H9 (cell line): ENCODE measurements around the gene PSMD6. TPM values are rescaled to one million over a fixed set of nuclear protein-coding genes. Genes with fewer than 3 reads are reported as not detected.

Source experiments
- DNase-seq: peaks from one replicate; pipeline ENCODE4 v3.0.0-alpha.2; 2017
- H2AFZ ChIP-seq: one replicate; pipeline ENCODE4 v1.6.1; 2013; ENCODE audit warnings: mild to moderate bottlenecking, low read length, control low read depth, moderate library complexity
- H2AK5ac ChIP-seq: 2 replicates; pipeline ENCODE4 v1.6.1; 2013; ENCODE audit warnings: low read length, control low read depth, mixed read lengths; ENCODE audit not compliant: insufficient read length
- H2BK120ac ChIP-seq: one replicate; pipeline ENCODE4 v1.6.1; 2013; ENCODE audit warnings: low read depth, mild to moderate bottlenecking, low read length, control low read depth, inconsistent platforms; ENCODE audit not compliant: poor library complexity, severe bottlenecking
- H2BK12ac ChIP-seq: 2 replicates; pipeline ENCODE4 v1.6.1; 2013; ENCODE audit warnings: low read length, control low read depth, mixed read lengths, low read depth; ENCODE audit not compliant: insufficient read length
- H2BK15ac ChIP-seq: 2 replicates; pipeline ENCODE4 v1.6.1; 2013; ENCODE audit warnings: low read depth, low read length, control low read depth
- H2BK20ac ChIP-seq: one replicate; pipeline ENCODE4 v1.6.1; 2013; ENCODE audit warnings: low read depth, mild to moderate bottlenecking, low read length, control low read depth, inconsistent platforms; ENCODE audit not compliant: poor library complexity, severe bottlenecking
- H2BK5ac ChIP-seq: 2 replicates; pipeline ENCODE4 v1.6.1; 2013; ENCODE audit warnings: low read length, control low read depth, mixed read lengths; ENCODE audit not compliant: insufficient read length
- H3K14ac ChIP-seq: 2 replicates; pipeline ENCODE4 v1.6.1; 2013; ENCODE audit warnings: low read length, control low read depth; ENCODE audit not compliant: insufficient read depth
- H3K18ac ChIP-seq: 2 replicates; pipeline ENCODE4 v1.6.1; 2013; ENCODE audit warnings: low read depth, mild to moderate bottlenecking, mixed read lengths, low read length, control low read depth; ENCODE audit not compliant: insufficient read length
- H3K23ac ChIP-seq: 2 replicates; pipeline ENCODE4 v1.6.1; 2013; ENCODE audit warnings: low read length, control low read depth, mixed read lengths, low read depth; ENCODE audit not compliant: insufficient read length
- H3K23me2 ChIP-seq: 2 replicates; pipeline ENCODE4 v1.6.1; 2013; ENCODE audit warnings: low read depth, mild to moderate bottlenecking, mixed read lengths, low read length, control low read depth; ENCODE audit not compliant: insufficient read length, poor library complexity, severe bottlenecking
- H3K27ac ChIP-seq: 2 replicates; pipeline ENCODE4 v1.5.1; 2013; ENCODE audit warnings: low read length, control low read depth, mixed read lengths, low read depth; ENCODE audit not compliant: insufficient read length
- H3K27me3 ChIP-seq: 2 replicates; pipeline ENCODE4 v1.6.1; 2013; ENCODE audit warnings: low read length, control low read depth, inconsistent platforms; ENCODE audit not compliant: insufficient read depth
- H3K4ac ChIP-seq: 2 replicates; pipeline ENCODE4 v1.6.1; 2013; ENCODE audit warnings: low read depth, mild to moderate bottlenecking, control low read depth, inconsistent platforms, low read length, moderate library complexity
- H3K4me1 ChIP-seq: 2 replicates; pipeline ENCODE4 v1.6.1; 2013; ENCODE audit warnings: low read length, control low read depth, inconsistent platforms; ENCODE audit not compliant: insufficient read depth
- H3K4me2 ChIP-seq: 2 replicates; pipeline ENCODE4 v1.6.1; 2013; ENCODE audit warnings: low read length, control low read depth, mixed read lengths; ENCODE audit not compliant: insufficient read length, insufficient read depth
- H3K56ac ChIP-seq: 2 replicates; pipeline ENCODE4 v1.6.1; 2013; ENCODE audit warnings: low read depth, mild to moderate bottlenecking, mixed read lengths, low read length, control low read depth; ENCODE audit not compliant: insufficient read length
- H3K79me1 ChIP-seq: 2 replicates; pipeline ENCODE4 v1.6.1; 2013; ENCODE audit warnings: low read depth, mild to moderate bottlenecking, moderate library complexity, low read length, control low read depth, inconsistent platforms; ENCODE audit not compliant: insufficient read depth, poor library complexity, severe bottlenecking
- H3K79me2 ChIP-seq: 2 replicates; pipeline ENCODE4 v1.6.1; 2013; ENCODE audit warnings: low read length, control low read depth, inconsistent platforms; ENCODE audit not compliant: insufficient read depth
- H3K9ac ChIP-seq: 2 replicates; pipeline ENCODE4 v1.6.1; 2013; ENCODE audit warnings: low read length, control low read depth, mixed read lengths; ENCODE audit not compliant: insufficient read length; ENCODE audit errors: extremely low read depth
- H3K9me3 ChIP-seq: one replicate; pipeline ENCODE4 v1.6.1; 2013; ENCODE audit warnings: low read depth, low read length, inconsistent platforms; ENCODE audit not compliant: control insufficient read depth
- H3T11ph ChIP-seq: one replicate; pipeline ENCODE4 v1.6.1; 2013; ENCODE audit warnings: mild to moderate bottlenecking, low read length, control low read depth, inconsistent platforms
- H4K20me1 ChIP-seq: one replicate; pipeline ENCODE4 v1.6.1; 2013; ENCODE audit not compliant: control insufficient read depth, insufficient read length, insufficient read depth
- H4K5ac ChIP-seq: 2 replicates; pipeline ENCODE4 v1.6.1; 2013; ENCODE audit warnings: low read depth, mild to moderate bottlenecking, mixed read lengths, low read length, control low read depth; ENCODE audit not compliant: insufficient read length
- H4K8ac ChIP-seq: replicated peaks from 2 replicates; pipeline ENCODE4 v1.6.1; 2013; ENCODE audit warnings: low read length, control low read depth, mixed read lengths, low read depth; ENCODE audit not compliant: insufficient read length
- H4K91ac ChIP-seq: 2 replicates; pipeline ENCODE4 v1.6.1; 2013; ENCODE audit warnings: low read depth, mild to moderate bottlenecking, moderate library complexity, mixed read lengths, low read length, control low read depth; ENCODE audit not compliant: insufficient read length
- H3K27ac Mint-ChIP-seq, 3 experiments: 2 replicates in 2 of 3; 3 replicates in 1 of 3; pipeline ENCODE4 v1.8.0; 2020 to 2021; ENCODE audit warnings: mixed read lengths in 3 of 3, mild to moderate bottlenecking in 1 of 3, moderate library complexity in 1 of 3
- H3K27me3 Mint-ChIP-seq: 2 replicates; pipeline ENCODE4 v1.8.0; 2021; ENCODE audit warnings: low read depth, mild to moderate bottlenecking, moderate library complexity, mixed read lengths
- H3K36me3 Mint-ChIP-seq, 3 experiments: 2 replicates in 2 of 3; 3 replicates in 1 of 3; pipeline ENCODE4 v1.8.0; 2020 to 2021; ENCODE audit warnings: low read depth in 3 of 3, mixed read lengths in 3 of 3; ENCODE audit not compliant: insufficient read depth in 1 of 3
- H3K4me1 Mint-ChIP-seq, 2 experiments: 2 replicates each; pipeline ENCODE4 v1.8.0; 2020; ENCODE audit warnings: mixed read lengths in 2 of 2
- H3K4me3 Mint-ChIP-seq, 2 experiments: 2 replicates in 1 of 2; 3 replicates in 1 of 2; pipeline ENCODE4 v1.8.0; 2020 to 2021; ENCODE audit warnings: mild to moderate bottlenecking in 2 of 2, mixed read lengths in 2 of 2, moderate library complexity in 1 of 2
- H3K9me3 Mint-ChIP-seq, 2 experiments: 2 replicates in 1 of 2; 3 replicates in 1 of 2; pipeline ENCODE4 v1.8.0; 2020; ENCODE audit warnings: mild to moderate bottlenecking in 2 of 2, mixed read lengths in 2 of 2, moderate library complexity in 1 of 2
- WGBS: extraction: QIAGEN DNeasy Blood & Tissue Kit; methylation state at CpG from one replicate; pipeline ENCODE4 v1.1.7; 2013; ENCODE audit warnings: missing lambda C conversion rate, low lambda C conversion rate, mixed read lengths; ENCODE audit not compliant: insufficient read length; ENCODE audit errors: extremely low coverage; 5-methylcytosine and 5-hydroxymethylcytosine counted together
- total RNA-seq: library from RNA; stranded (reverse); gene quantifications from 2 replicates; pipeline ENCODE4 v1.2.1, GENCODE V29; 2021
- TF ChIP-seq, protein P1 (sequence below): fragments of 200-600 bp; sonication (generic); conservative IDR thresholded peaks from 3 replicates; pipeline ENCODE4 v1.8.0; 2021; ENCODE audit warnings: antibody characterized with exemption, mild to moderate bottlenecking

Gene PSMD6
- total RNA-seq, 1 experiment from 2014 or later: 112 TPM

DNA sequence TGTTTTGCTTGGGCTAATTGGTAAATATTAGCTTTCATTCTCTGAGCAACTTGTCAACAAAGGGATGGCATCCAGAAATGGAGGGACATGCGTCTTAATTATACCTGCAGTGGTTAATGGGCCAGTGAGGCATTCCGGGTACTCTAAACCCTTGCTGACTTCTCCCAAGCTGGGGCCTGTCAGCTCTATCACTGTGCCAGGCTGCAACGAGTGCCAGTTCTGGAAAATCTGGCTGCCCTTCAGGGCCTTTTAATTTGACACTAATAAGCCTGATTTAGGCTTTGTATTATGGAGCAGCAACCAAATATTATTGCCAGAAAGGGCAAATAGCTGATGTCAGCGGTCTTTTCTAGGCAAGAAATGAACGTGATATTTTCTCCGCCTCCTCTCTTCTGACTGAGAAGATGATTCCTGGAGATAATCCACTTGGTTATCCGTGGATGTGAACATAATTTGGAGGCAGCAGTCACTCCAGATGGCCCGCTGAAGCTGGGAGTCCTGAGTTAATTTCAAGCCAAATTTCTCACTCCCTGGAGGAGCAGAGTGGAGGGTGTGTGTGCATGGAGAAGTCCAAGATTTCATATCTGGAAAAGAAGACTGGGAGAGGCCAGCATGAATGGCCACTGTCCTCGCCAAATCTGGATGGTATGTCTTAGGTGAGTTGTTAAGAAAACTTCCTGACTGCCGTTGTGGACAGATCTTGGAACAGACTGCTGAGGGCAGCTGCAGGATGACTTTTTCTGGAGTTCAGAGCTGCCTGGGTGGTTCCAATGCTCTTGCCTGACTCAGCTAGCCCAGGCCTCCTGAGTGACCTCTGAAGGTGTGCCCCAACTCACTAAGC, 44.4 kb upstream of the PSMD6 start:
- H3K36me3 Mint-ChIP-seq: no peaks in the 10 kb centered on the region
- H3K23ac ChIP-seq: no peak overlapping the region
- no peak overlapping the region for H3K4me2 ChIP-seq
- no peaks in the 10 kb centered on the region; a peak in 2 of 5 replicates for H3K9me3 Mint-ChIP-seq
- H3K4me1 Mint-ChIP-seq: peaks cover 21 to 25% of the 10 kb centered on the region in 2 experiments
- no peak overlapping the region for H2AFZ ChIP-seq
- no peaks in the 10 kb centered on the region for H3K79me2 ChIP-seq
- no peak overlapping the region for H4K91ac ChIP-seq
- no peak overlapping the region for H3K14ac ChIP-seq
- H3K27me3 Mint-ChIP-seq: peaks cover 6% of the 10 kb centered on the region
- H2BK20ac ChIP-seq: no peak overlapping the region
- H3K4ac ChIP-seq: no peak overlapping the region
- H3K27ac Mint-ChIP-seq: no peak overlapping the region
- H3K23me2 ChIP-seq: no peaks in the 10 kb centered on the region
- no peaks in the 10 kb centered on the region for H4K20me1 ChIP-seq
- no peak for DNase-seq
- H2BK12ac ChIP-seq: no peak overlapping the region
- H2AK5ac ChIP-seq: no peak overlapping the region
- no peak overlapping the region for H3T11ph ChIP-seq
- WGBS: no CpG with 5 or more reads among the region's 10 CpGs
- no peak overlapping the region for H3K9ac ChIP-seq
- no peak overlapping the region for H3K27ac ChIP-seq
- H3K27me3 ChIP-seq: peaks cover 2% of the 10 kb centered on the region; the same call in 1 of the 2 replicates
- no peak overlapping the region for H3K18ac ChIP-seq
- H3K9me3 ChIP-seq: no peaks in the 10 kb centered on the region
- peaks cover 8% of the 10 kb centered on the region; the same call in 1 of the 2 replicates for H3K4me1 ChIP-seq
- no peak overlapping the region for H2BK5ac ChIP-seq
- TF ChIP-seq, protein P1, sequence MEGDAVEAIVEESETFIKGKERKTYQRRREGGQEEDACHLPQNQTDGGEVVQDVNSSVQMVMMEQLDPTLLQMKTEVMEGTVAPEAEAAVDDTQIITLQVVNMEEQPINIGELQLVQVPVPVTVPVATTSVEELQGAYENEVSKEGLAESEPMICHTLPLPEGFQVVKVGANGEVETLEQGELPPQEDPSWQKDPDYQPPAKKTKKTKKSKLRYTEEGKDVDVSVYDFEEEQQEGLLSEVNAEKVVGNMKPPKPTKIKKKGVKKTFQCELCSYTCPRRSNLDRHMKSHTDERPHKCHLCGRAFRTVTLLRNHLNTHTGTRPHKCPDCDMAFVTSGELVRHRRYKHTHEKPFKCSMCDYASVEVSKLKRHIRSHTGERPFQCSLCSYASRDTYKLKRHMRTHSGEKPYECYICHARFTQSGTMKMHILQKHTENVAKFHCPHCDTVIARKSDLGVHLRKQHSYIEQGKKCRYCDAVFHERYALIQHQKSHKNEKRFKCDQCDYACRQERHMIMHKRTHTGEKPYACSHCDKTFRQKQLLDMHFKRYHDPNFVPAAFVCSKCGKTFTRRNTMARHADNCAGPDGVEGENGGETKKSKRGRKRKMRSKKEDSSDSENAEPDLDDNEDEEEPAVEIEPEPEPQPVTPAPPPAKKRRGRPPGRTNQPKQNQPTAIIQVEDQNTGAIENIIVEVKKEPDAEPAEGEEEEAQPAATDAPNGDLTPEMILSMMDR: no peak
- H3K4me3 Mint-ChIP-seq: no peak overlapping the region
- no peak overlapping the region for H2BK15ac ChIP-seq
- H4K8ac ChIP-seq: no peak overlapping the region
- H3K79me1 ChIP-seq: no peaks in the 10 kb centered on the region
- no peak overlapping the region for H2BK120ac ChIP-seq
- H3K56ac ChIP-seq: no peak overlapping the region
- no peak overlapping the region for H4K5ac ChIP-seq
